Neuron (in vitro differentiated cells): ENCODE data around the gene PLD1.

Experiments used
- H2AFZ ChIP-seq: one replicate; pipeline ENCODE4 v1.6.1; 2013; ENCODE audit warnings: low read depth, mild to moderate bottlenecking, inconsistent platforms, low read length, moderate library complexity
- H3K27me3 ChIP-seq: one replicate; pipeline ENCODE4 v1.6.1; 2013; ENCODE audit warnings: low read length; ENCODE audit not compliant: insufficient read depth
- H3K36me3 ChIP-seq: one replicate; pipeline ENCODE4 v1.6.1; 2013; ENCODE audit warnings: low read length; ENCODE audit not compliant: insufficient read depth
- H3K4me1 ChIP-seq: one replicate; pipeline ENCODE4 v1.6.1; 2013; ENCODE audit warnings: low read length; ENCODE audit not compliant: insufficient read depth
- H3K4me3 ChIP-seq: 2 replicates; pipeline ENCODE4 v1.5.1; 2013; ENCODE audit warnings: mild to moderate bottlenecking, low read length, moderate library complexity
- H3K9me3 ChIP-seq: one replicate; pipeline ENCODE4 v1.6.1; 2013; ENCODE audit warnings: low read length

Gene PLD1

GRCh38 chr3:171807806-171808205, 2.5 kb downstream of the PLD1 start:
- no peaks in the 10 kb centered on the region for H3K9me3 ChIP-seq
- peaks cover 16% of the 10 kb centered on the region for H3K4me1 ChIP-seq
- H3K36me3 ChIP-seq, result no peaks in the 10 kb centered on the region
- H2AFZ ChIP-seq, result no peak overlapping the region
- no peak overlapping the region for H3K4me3 ChIP-seq
- H3K27me3 ChIP-seq, result peaks cover 11% of the 10 kb centered on the region

DNA sequence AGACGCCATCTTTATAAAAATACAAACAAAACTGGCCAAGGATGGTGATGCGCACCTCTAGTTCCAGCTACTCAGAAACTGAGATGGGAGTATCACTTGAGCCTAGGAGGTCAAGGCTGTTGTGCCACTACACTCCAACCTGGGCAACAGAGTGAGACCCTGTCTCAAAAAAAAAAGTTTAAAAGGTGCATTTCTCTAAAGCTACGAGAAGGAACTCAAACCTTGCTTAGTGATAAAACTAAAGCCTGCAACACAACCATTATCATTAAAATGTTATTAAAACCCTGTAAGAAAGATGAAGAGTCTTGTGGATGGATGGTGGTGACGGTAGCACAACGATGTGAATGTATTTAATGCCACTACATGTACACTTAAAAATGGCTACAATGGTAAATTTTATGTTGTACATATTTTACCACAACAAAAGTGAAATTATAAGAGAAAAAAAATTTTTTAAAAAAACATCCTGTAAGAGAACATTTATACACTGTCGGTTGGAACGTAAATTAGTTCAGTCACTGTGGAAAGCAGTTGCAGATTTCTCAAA, 3.1 kb downstream of the PLD1 start:
- Histone ChIP-seq H3K9me3 (no peaks in the 10 kb centered on the region), H3K4me3 (no peak overlapping the region), H2AFZ (no peak overlapping the region), H3K36me3 (no peaks in the 10 kb centered on the region), H3K4me1 (peaks cover 16% of the 10 kb centered on the region), H3K27me3 (peaks cover 11% of the 10 kb centered on the region)

- H2AFZ ChIP-seq, result no peak overlapping the region
Observed at GRCh38 chr3:171806200-171807128, 3.8 kb downstream of the PLD1 start.

DNA sequence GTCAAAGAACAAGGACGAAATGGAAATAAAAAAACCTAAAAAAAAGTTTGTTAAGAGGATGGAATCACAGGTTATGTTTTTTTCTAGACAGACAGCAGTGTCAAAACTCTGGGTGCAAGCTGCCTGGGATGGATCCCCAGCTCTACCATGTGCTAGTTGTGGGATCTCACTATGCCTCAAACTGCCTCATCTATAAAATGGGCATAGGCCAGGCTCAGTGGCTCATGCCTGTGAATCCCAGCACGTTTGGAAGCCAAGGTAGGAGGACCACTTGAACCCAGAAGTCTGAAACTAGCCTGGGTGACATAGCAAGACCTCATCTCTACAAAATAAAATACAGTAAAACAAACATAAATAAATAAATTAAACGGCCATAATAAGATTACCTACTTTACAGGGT, 4.6 kb downstream of the PLD1 start:
- Histone ChIP-seq H3K36me3 (no peaks in the 10 kb centered on the region), H3K9me3 (no peaks in the 10 kb centered on the region), H3K27me3 (peaks cover 3% of the 10 kb centered on the region), H2AFZ (no peak overlapping the region), H3K4me3 (no peak overlapping the region), H3K4me1 (peaks cover 14% of the 10 kb centered on the region)

More at GRCh38 chr3:171806200-171807128, 3.8 kb downstream of the PLD1 start:
- H3K4me3 ChIP-seq, result no peak overlapping the region
- H3K9me3 ChIP-seq, result no peaks in the 10 kb centered on the region
- no peaks in the 10 kb centered on the region for H3K36me3 ChIP-seq
- peaks cover 11% of the 10 kb centered on the region for H3K27me3 ChIP-seq
- peaks cover 16% of the 10 kb centered on the region for H3K4me1 ChIP-seq

DNA sequence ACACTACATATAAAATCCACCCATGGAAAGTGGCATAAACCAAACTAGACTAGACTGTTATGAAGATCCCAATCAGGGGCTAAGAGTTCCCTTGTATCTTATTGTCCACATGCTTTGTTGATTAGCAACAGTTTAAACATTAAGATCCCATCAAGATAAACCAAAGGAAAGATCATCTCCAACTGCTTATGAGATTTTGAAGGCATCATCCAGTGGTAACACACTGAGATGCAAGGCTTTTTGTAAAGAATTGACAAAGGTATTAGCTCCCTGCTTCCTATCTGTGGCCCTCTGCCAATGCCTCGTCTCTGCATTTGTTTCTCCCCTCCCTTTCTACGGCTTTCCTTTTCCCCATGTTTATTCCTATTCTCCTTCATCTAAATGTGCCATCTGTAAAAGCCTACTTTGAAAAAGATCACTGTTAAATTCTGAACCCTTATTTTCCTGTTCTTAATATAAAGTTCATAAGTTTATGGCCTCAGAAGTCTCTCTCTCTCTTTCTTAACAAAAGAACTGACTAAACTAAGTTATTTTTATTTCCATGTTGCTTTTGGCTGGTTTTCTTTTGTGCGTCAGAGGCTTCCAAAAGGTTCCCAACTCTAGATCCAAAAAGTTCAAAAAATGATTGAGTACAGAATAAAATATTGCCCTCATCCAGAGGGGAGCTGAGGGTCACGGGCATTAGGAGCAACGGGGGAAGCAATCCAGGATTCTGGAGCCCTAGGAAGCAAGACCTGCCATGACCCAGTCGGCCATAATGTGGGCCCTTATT, 5.5 kb downstream of the PLD1 start:
- Histone ChIP-seq H3K4me3 (no peak overlapping the region), H3K4me1 (peaks cover 11% of the 10 kb centered on the region)

DNA sequence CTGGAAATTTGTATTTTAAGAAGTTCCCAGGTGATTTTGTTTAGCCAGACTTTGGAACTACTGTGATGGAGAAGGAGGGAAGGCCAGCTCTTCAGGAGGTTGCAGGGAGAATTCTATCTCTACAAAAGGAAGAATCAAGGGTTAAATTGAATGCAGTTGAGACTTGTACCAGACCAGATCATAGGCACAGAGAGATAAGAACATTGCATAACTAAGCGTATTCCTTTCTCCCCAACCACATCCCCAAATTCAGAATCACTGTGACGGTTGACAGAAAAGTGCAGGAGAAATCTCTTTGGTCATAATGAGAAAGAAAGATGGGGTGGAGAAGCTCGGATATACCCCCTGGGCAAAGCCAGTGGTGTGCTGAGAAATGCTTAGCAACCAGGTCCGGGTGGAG, 7.2 kb downstream of the PLD1 start:
- no peak overlapping the region for H2AFZ ChIP-seq
- no peak overlapping the region for H3K4me3 ChIP-seq
- no peaks in the 10 kb centered on the region for H3K36me3 ChIP-seq
- H3K27me3 ChIP-seq, result no peaks in the 10 kb centered on the region
- no peaks in the 10 kb centered on the region for H3K9me3 ChIP-seq
- peaks cover 10% of the 10 kb centered on the region for H3K4me1 ChIP-seq

More for the DNA sequence above, 5.5 kb downstream of the PLD1 start:
- H3K9me3 ChIP-seq, result no peaks in the 10 kb centered on the region
- H3K27me3 ChIP-seq, result no peaks in the 10 kb centered on the region
- H3K36me3 ChIP-seq, result no peaks in the 10 kb centered on the region
- H2AFZ ChIP-seq, result no peak overlapping the region

DNA sequence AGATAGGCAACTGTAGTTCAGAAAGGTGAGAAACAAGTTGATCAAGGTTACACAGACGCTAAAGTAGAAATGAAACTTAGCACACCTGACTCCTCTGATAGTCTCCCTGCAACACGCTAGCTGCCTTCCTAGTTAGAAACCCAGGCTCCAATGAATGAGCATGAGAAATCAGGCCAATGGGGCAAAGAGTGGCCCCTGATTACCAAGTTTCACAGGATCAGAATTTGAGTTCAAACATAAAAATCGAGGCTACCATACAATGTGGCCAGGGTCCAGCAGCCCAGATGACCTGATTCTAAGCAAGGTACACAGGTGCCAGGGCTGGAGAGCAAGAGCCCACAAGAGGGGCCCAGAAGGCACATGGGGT, 7.7 kb downstream of the PLD1 start:
- Histone ChIP-seq H3K4me1 (peaks cover 14% of the 10 kb centered on the region), H3K36me3 (no peaks in the 10 kb centered on the region), H3K9me3 (no peaks in the 10 kb centered on the region), H2AFZ (no peak overlapping the region), H3K27me3 (no peaks in the 10 kb centered on the region), H3K4me3 (no peak overlapping the region)

- Histone ChIP-seq H2AFZ (no peak overlapping the region), H3K9me3 (no peaks in the 10 kb centered on the region), H3K27me3 (no peaks in the 10 kb centered on the region), H3K4me1 (peaks cover 20% of the 10 kb centered on the region), H3K36me3 (no peaks in the 10 kb centered on the region), H3K4me3 (no peak overlapping the region)
Observed at GRCh38 chr3:171801738-171802589, 8.3 kb downstream of the PLD1 start.

DNA sequence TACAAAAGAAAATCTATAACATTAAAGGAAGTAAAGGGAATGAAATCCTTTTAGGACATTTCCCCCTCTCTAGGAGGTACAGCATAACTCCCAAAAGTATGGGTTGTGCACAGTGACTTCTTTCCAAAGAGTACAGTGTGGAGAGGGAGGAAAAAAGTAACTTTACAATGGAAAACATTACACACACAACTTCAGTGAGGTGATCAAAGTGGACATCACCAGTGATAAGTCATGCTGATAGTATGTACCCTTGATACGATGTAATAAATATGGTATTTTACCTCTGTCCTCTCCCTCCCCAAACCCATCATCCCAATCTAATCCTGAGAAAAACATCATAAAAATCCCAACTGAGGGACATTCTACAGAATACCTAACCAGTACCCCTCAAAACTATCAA, 10.8 kb downstream of the PLD1 start:
- Histone ChIP-seq H3K36me3 (no peaks in the 10 kb centered on the region), H2AFZ (no peak overlapping the region), H3K4me1 (peaks cover 19% of the 10 kb centered on the region), H3K9me3 (no peaks in the 10 kb centered on the region), H3K27me3 (no peaks in the 10 kb centered on the region), H3K4me3 (no peak overlapping the region)

- Histone ChIP-seq H3K4me3 (no peak overlapping the region), H3K9me3 (no peaks in the 10 kb centered on the region), H3K4me1 (peaks cover 14% of the 10 kb centered on the region), H2AFZ (no peak overlapping the region), H3K36me3 (no peaks in the 10 kb centered on the region), H3K27me3 (no peaks in the 10 kb centered on the region)
Observed at GRCh38 chr3:171797873-171798272, 12.4 kb downstream of the PLD1 start.

DNA sequence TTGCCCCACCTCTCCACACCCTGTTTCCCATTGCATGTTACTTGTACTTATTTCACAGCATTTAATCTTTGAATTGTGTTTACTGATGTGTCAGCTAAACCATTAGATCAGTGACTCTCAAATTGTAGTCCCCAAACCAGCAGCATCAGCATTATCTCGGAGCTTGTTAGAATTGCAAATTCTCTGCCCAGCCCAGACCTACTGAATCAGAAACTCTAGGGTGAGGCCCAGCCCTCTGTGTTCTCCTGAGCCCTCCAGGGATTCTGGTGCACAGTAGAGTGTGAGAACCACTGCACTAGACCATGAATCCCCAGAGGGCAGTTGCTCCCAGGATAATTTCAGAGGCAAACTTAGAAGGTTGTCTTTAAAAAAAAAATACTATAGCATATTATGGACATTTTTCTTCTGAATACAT, 13.0 kb downstream of the PLD1 start:
- no peak overlapping the region for H2AFZ ChIP-seq
- no peaks in the 10 kb centered on the region for H3K36me3 ChIP-seq
- no peak overlapping the region for H3K4me3 ChIP-seq
- no peaks in the 10 kb centered on the region for H3K9me3 ChIP-seq
- H3K27me3 ChIP-seq, result no peaks in the 10 kb centered on the region
- H3K4me1 ChIP-seq, result peaks cover 14% of the 10 kb centered on the region

DNA sequence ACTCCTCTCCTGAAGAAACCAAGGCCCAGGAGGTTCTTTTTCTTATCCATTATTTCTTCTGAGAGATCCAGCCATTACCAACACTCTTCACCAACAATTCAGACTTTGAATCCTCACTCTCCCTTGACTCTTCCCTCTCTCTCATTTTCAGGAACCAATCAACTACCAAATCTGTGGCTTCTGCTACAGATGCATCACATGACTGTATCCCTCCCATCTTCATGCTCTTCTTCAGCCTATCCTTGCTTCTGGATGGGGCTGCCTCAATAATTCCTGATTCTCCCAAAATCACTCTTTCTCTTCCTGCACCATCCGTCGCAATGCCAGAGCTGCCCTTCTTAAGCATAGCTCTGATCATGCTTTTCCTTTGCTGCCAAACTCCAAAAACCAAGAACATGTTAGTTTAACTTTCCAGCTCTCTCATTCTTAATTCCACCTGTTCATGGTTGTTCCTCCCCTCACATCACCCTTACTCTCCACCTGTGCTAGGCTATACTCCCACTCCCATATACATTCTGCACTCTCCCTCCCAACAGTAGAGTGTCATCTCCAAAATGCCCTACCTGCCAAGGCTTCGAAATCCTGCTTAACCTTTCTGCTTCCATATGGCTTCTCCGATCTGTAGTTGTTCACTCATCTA, 13.5 kb downstream of the PLD1 start:
- H3K4me1 ChIP-seq, result peaks cover 18% of the 10 kb centered on the region
- H3K27me3 ChIP-seq, result no peaks in the 10 kb centered on the region
- H3K4me3 ChIP-seq, result no peak overlapping the region
- no peak overlapping the region for H2AFZ ChIP-seq
- H3K36me3 ChIP-seq, result no peaks in the 10 kb centered on the region
- H3K9me3 ChIP-seq, result no peaks in the 10 kb centered on the region
